NB4 (cell line): ENCODE results near the gene GUCA2B.

Experiments used
- MYC ChIP-seq: IDR thresholded peaks from 2 replicates; pipeline ENCODE4 v1.6.1; 2011; ENCODE audit warnings: low read depth, low read length
- POLR2A ChIP-seq: IDR thresholded peaks from 2 replicates; pipeline ENCODE4 v1.6.1; 2011; ENCODE audit warnings: mild to moderate bottlenecking; ENCODE audit not compliant: insufficient read length; ENCODE audit errors: extremely low read depth
- TF ChIP-seq, protein P1 (sequence below): IDR thresholded peaks from one replicate; pipeline ENCODE4 v1.5.1; 2012; ENCODE audit warnings: low read depth, low read length
- TF ChIP-seq, protein P2 (sequence below): IDR thresholded peaks from 2 replicates; pipeline ENCODE4 v1.6.1; 2011; ENCODE audit warnings: low read depth, low read length

DNA sequence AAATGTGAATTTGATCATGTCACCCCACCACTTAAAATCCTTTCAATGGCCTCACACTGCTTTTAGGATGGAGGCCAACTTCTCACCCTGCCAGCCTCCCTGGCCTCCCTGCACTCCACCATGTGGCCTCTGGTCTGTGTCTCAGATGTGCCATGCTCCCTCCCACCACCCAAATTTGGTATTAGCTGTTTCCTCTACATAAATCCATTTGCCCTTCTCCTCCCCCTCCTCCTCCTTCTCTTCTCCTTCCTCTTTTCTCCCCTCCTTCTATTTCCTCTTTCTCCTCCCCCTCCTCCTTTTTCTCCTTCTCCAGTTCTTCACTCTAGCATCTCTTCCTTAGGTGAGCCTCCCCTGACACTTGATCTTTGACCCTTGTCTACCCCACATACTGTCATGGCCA lies 16.7 kb upstream of the GUCA2B start:
- TF ChIP-seq, protein P1, sequence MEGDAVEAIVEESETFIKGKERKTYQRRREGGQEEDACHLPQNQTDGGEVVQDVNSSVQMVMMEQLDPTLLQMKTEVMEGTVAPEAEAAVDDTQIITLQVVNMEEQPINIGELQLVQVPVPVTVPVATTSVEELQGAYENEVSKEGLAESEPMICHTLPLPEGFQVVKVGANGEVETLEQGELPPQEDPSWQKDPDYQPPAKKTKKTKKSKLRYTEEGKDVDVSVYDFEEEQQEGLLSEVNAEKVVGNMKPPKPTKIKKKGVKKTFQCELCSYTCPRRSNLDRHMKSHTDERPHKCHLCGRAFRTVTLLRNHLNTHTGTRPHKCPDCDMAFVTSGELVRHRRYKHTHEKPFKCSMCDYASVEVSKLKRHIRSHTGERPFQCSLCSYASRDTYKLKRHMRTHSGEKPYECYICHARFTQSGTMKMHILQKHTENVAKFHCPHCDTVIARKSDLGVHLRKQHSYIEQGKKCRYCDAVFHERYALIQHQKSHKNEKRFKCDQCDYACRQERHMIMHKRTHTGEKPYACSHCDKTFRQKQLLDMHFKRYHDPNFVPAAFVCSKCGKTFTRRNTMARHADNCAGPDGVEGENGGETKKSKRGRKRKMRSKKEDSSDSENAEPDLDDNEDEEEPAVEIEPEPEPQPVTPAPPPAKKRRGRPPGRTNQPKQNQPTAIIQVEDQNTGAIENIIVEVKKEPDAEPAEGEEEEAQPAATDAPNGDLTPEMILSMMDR, result no peak
- TF ChIP-seq MYC (no peak), POLR2A (no peak)
- TF ChIP-seq, protein P2, sequence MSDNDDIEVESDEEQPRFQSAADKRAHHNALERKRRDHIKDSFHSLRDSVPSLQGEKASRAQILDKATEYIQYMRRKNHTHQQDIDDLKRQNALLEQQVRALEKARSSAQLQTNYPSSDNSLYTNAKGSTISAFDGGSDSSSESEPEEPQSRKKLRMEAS, result no peak; the same call in 1 of the 2 replicates
